ENCODE data around the gene NSUN7.

DNA sequence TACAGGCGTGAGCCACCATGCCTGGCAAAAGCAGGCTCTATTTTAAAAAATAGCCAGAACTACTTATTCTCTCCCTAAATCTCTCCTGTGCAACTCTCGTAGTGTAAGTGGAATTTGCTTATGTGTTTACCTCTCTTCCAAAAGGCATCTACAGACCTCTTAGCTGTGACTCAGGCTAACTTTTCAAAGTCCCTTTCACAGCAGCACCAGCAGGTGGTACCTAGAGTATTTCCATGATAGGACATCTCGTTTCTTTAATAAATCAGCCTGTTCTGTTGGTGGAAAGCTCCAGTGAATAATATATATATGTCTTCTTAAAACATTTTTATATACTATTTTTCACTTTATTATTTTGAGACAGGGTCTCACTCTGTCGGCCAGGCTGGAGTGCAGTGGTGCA is 89.0 kb downstream of the NSUN7 start:
- TF ChIP-seq, protein P1, sequence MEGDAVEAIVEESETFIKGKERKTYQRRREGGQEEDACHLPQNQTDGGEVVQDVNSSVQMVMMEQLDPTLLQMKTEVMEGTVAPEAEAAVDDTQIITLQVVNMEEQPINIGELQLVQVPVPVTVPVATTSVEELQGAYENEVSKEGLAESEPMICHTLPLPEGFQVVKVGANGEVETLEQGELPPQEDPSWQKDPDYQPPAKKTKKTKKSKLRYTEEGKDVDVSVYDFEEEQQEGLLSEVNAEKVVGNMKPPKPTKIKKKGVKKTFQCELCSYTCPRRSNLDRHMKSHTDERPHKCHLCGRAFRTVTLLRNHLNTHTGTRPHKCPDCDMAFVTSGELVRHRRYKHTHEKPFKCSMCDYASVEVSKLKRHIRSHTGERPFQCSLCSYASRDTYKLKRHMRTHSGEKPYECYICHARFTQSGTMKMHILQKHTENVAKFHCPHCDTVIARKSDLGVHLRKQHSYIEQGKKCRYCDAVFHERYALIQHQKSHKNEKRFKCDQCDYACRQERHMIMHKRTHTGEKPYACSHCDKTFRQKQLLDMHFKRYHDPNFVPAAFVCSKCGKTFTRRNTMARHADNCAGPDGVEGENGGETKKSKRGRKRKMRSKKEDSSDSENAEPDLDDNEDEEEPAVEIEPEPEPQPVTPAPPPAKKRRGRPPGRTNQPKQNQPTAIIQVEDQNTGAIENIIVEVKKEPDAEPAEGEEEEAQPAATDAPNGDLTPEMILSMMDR (IDR thresholded peaks at IDR 0.05; ENCODE audit: borderline replicate concordance, extremely low read depth, low read length, poor library complexity, severe bottlenecking): no peak
- no peak for TF ChIP-seq EZH2 (IDR thresholded peaks at IDR 0.05; ENCODE audit: borderline replicate concordance, low read depth, low read length, severe bottlenecking)
